OCI-LY1 (cell line): Measurements from ENCODE around the gene AK5.
A peak's percentile ranks its signal among the peaks of the same experiment; 100 is the strongest.

Experiments
- H2AFZ ChIP-seq: fragments of 200-600 bp; sonication (generic), shearing (Covaris generic); 2 replicates; pipeline ENCODE4 v1.6.0; 2014; ENCODE audit warnings: antibody characterized with exemption, mild to moderate bottlenecking, low read length
- H3F3A ChIP-seq: fragments of 200-600 bp; sonication (generic), shearing (Covaris generic); 2 replicates; pipeline ENCODE4 v1.6.0; 2014; ENCODE audit warnings: mild to moderate bottlenecking, antibody characterized with exemption, low read length, moderate library complexity; ENCODE audit not compliant: insufficient read depth
- H3K27ac ChIP-seq: fragments of 200-600 bp; sonication (generic); 2 replicates; pipeline ENCODE4 v1.5.1; 2014; ENCODE audit warnings: low read length, mixed run types, mild to moderate bottlenecking, low read depth; ENCODE audit not compliant: poor library complexity, severe bottlenecking
- H3K27me3 ChIP-seq: fragments of 200-600 bp; sonication (generic); 2 replicates; pipeline ENCODE4 v1.6.0; 2014; ENCODE audit warnings: antibody characterized with exemption, mild to moderate bottlenecking, low read length, moderate library complexity; ENCODE audit not compliant: insufficient read depth
- H3K36me3 ChIP-seq: fragments of 200-600 bp; sonication (generic); 2 replicates; pipeline ENCODE4 v1.6.1; 2014; ENCODE audit warnings: mild to moderate bottlenecking, antibody characterized with exemption, low read length, moderate library complexity, mixed read lengths; ENCODE audit not compliant: insufficient read depth
- H3K4me1 ChIP-seq: fragments of 200-600 bp; sonication (generic); 2 replicates; pipeline ENCODE4 v1.5.1; 2014; ENCODE audit warnings: mild to moderate bottlenecking, low read length, moderate library complexity; ENCODE audit not compliant: insufficient read depth, severe bottlenecking
- H3K4me2 ChIP-seq: fragments of 200-600 bp; sonication (generic), shearing (Covaris generic); 2 replicates; pipeline ENCODE4 v1.6.1; 2014; ENCODE audit warnings: low read length
- H3K4me3 ChIP-seq: fragments of 200-600 bp; sonication (generic); 2 replicates; pipeline ENCODE4 v1.5.1; 2014; ENCODE audit warnings: low read length, low read depth, mild to moderate bottlenecking, mixed read lengths; ENCODE audit not compliant: poor library complexity, severe bottlenecking
- H3K79me2 ChIP-seq: fragments of 200-600 bp; shearing (Covaris generic); 2 replicates; pipeline ENCODE4 v1.6.1; 2016; ENCODE audit warnings: mixed run types, low read length, mixed read lengths; ENCODE audit not compliant: insufficient read depth
- H3K9ac ChIP-seq: fragments of 200-600 bp; sonication (generic), shearing (Covaris generic); 2 replicates; pipeline ENCODE4 v1.6.1; 2014; ENCODE audit warnings: mild to moderate bottlenecking, low read length, mixed read lengths
- H3K9me2 ChIP-seq: fragments of 200-600 bp; sonication (generic), shearing (Covaris generic); 2 replicates; pipeline ENCODE4 v1.6.1; 2014; ENCODE audit warnings: low read depth, mild to moderate bottlenecking, low read length, mixed read lengths
- H3K9me3 ChIP-seq: fragments of 200-600 bp; shearing (Covaris generic); 2 replicates; pipeline ENCODE4 v1.6.1; 2014; ENCODE audit warnings: low read length, mixed read lengths
- H4K20me1 ChIP-seq: fragments of 200-600 bp; sonication (generic), shearing (Covaris generic); 2 replicates; pipeline ENCODE4 v1.6.0; 2016; ENCODE audit warnings: mild to moderate bottlenecking, low read length; ENCODE audit not compliant: insufficient read depth
- CTCF ChIP-seq: fragments of 200-600 bp; sonication (generic), shearing (Covaris generic); IDR thresholded peaks from 2 replicates; pipeline ENCODE4 v1.5.1; 2017; ENCODE audit warnings: mild to moderate bottlenecking, antibody characterized with exemption, low read length, moderate library complexity, mixed read lengths
- EZH2 ChIP-seq: fragments of 200-600 bp; sonication (generic), shearing (Covaris generic); IDR thresholded peaks from 2 replicates; pipeline ENCODE4 v1.8.0; 2017; ENCODE audit warnings: borderline replicate concordance, mixed run types, mild to moderate bottlenecking, antibody characterized with exemption, low read length, moderate library complexity, mixed read lengths

Gene AK5, protein sequence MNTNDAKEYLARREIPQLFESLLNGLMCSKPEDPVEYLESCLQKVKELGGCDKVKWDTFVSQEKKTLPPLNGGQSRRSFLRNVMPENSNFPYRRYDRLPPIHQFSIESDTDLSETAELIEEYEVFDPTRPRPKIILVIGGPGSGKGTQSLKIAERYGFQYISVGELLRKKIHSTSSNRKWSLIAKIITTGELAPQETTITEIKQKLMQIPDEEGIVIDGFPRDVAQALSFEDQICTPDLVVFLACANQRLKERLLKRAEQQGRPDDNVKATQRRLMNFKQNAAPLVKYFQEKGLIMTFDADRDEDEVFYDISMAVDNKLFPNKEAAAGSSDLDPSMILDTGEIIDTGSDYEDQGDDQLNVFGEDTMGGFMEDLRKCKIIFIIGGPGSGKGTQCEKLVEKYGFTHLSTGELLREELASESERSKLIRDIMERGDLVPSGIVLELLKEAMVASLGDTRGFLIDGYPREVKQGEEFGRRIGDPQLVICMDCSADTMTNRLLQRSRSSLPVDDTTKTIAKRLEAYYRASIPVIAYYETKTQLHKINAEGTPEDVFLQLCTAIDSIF

GRCh38 chr1:77281491-77282186, at the start of gene AK5:
AK5 (plus strand) TSS chr1:77282019; CDS start chr1:77282314, 295 bp downstream.
- Histone ChIP-seq H3K9me2 (no peaks in the 10 kb centered on the region), H3F3A (no peaks in the 10 kb centered on the region), H2AFZ (no peak within 1 kb of the TSS), H3K27me3 (no peaks in the 10 kb centered on the region), H3K9me3 (no peaks in the 10 kb centered on the region), H3K4me2 (peak within 1 kb of the TSS; percentile 65), H3K79me2 (no peaks in the 10 kb centered on the region), H4K20me1 (no peaks in the 10 kb centered on the region), H3K27ac (no peak within 1 kb of the TSS), H3K9ac (peak within 1 kb of the TSS; percentile 35; the same call in 1 of the 2 replicates), H3K4me1 (peaks cover 24% of the 10 kb centered on the region), H3K36me3 (no peaks in the 10 kb centered on the region), H3K4me3 (peak within 1 kb of the TSS; percentile 55)
- TF ChIP-seq CTCF (no peak), EZH2 (no peak)

GRCh38 chr1:77232829-77233228, 49.0 kb upstream of the AK5 start:
- TF ChIP-seq CTCF = no peak
- TF ChIP-seq EZH2 = no peak
- H3K9me3 ChIP-seq = no peaks in the 10 kb centered on the region; the same call in 1 of the 2 replicates

DNA sequence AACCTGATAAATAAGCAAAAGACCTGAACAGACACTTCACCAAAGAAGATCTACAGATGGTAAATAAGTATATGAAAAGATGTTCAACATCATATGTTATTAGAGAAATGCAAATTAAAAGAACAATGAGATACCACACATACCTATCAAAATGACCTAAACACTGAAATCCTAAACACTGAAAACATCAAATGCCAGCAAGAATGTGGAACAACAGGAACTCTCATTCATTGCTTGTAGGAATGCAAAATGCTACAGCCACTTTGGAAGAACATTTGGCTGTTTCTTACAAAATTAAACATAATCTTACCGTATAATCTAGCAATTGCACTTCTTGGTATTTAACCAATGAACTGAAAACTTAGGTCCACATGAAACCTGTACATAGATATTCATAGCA, 47.7 kb upstream of the AK5 start:
- no peak for TF ChIP-seq EZH2
- no peak for TF ChIP-seq CTCF

More at GRCh38 chr1:77232829-77233228, 49.0 kb upstream of the AK5 start:
- Histone ChIP-seq H3K79me2 (no peaks in the 10 kb centered on the region), H3F3A (no peaks in the 10 kb centered on the region), H3K9me2 (no peaks in the 10 kb centered on the region), H3K36me3 (no peaks in the 10 kb centered on the region), H2AFZ (no peak overlapping the region), H3K27me3 (no peaks in the 10 kb centered on the region), H3K4me1 (no peaks in the 10 kb centered on the region), H3K4me3 (no peak overlapping the region), H3K4me2 (no peak overlapping the region), H3K9ac (no peak overlapping the region), H4K20me1 (no peaks in the 10 kb centered on the region), H3K27ac (no peak overlapping the region)

More for the DNA sequence above, 47.7 kb upstream of the AK5 start:
- H4K20me1 ChIP-seq = no peaks in the 10 kb centered on the region
- no peak overlapping the region for H3K27ac ChIP-seq
- no peaks in the 10 kb centered on the region for H3K9me2 ChIP-seq
- H3K4me3 ChIP-seq = no peak overlapping the region
- no peaks in the 10 kb centered on the region for H3F3A ChIP-seq
- H3K9ac ChIP-seq = no peak overlapping the region
- no peak overlapping the region for H2AFZ ChIP-seq
- no peaks in the 10 kb centered on the region for H3K36me3 ChIP-seq
- no peak overlapping the region for H3K4me2 ChIP-seq
- no peaks in the 10 kb centered on the region for H3K4me1 ChIP-seq
- H3K79me2 ChIP-seq = no peaks in the 10 kb centered on the region
- H3K27me3 ChIP-seq = no peaks in the 10 kb centered on the region
- H3K9me3 ChIP-seq = no peaks in the 10 kb centered on the region; the same call in 1 of the 2 replicates
